B cell (primary cell): Measurements from ENCODE around the gene PCDHGB1. TPM values are rescaled to one million over a fixed set of nuclear protein-coding genes. Genes with fewer than 3 reads are reported as not detected.
"Not testable (repeated sequence)": the region's sequence is repeated elsewhere in the genome, so short reads cannot be mapped to it uniquely, and the experiment has no call there.

Experiments used
- ATAC-seq: fragments of 200-7000 bp; cut with Tn5 transposase; one replicate; pipeline ENCODE4 v1.10.0; 2021; ENCODE audit warnings: low read depth, mild to moderate bottlenecking, moderate number of reproducible peaks, moderate library complexity
- CTCF ChIA-PET: fragments of 350-600 bp; sonication (Branson Sonifier 250); formaldehyde crosslinking; loops from one replicate; lab custom pipeline; 2021; ENCODE audit warnings: antibody characterized with exemption, inconsistent platforms; lab: Charles Lee
- POLR2A ChIA-PET: fragments of 350-600 bp; sonication (Branson Sonifier 250); formaldehyde crosslinking; loops from one replicate; lab custom pipeline; 2021; ENCODE audit warnings: antibody characterized with exemption; lab: Charles Lee
- DNase-seq: peaks from one replicate; pipeline ENCODE4 v3.0.0; 2013
- H2AFZ ChIP-seq: 2 replicates; pipeline ENCODE4 v1.6.1; 2012; ENCODE audit warnings: mild to moderate bottlenecking, low read depth, low read length; ENCODE audit not compliant: insufficient read depth, poor library complexity, severe bottlenecking
- H3K27ac ChIP-seq, 2 donors: 1 replicate in 1 of 2; 2 replicates in 1 of 2; pipeline ENCODE4 v1.5.1; 2012 to 2013; ENCODE audit warnings: low read length in 2 of 2, mild to moderate bottlenecking in 2 of 2, moderate library complexity in 1 of 2
- H3K27me3 ChIP-seq, 4 experiments: fragments of 200-600 bp in 1 of 4; sonication (generic) in 1 of 4; replicated peaks in 1 of 4; 1 replicate in 2 of 4; 2 replicates in 2 of 4; pipeline versions ENCODE4 v1.6.1 to v1.7.0; 2013 to 2016; ENCODE audit warnings: low read length in 3 of 4, mild to moderate bottlenecking in 2 of 4, mixed read lengths in 1 of 4, moderate library complexity in 1 of 4; ENCODE audit not compliant: insufficient read depth in 4 of 4, control insufficient read depth in 3 of 4; ENCODE audit errors: control extremely low read depth in 1 of 4
- H3K36me3 ChIP-seq, 2 experiments: replicated peaks in 1 of 2; 1 replicate in 1 of 2; 2 replicates in 1 of 2; pipeline versions ENCODE4 v1.6.1 to v1.7.1; 2013; ENCODE audit warnings: low read length in 1 of 2; ENCODE audit not compliant: insufficient read depth in 2 of 2, control insufficient read depth in 1 of 2; ENCODE audit errors: control extremely low read depth in 1 of 2, extremely low read depth in 1 of 2
- H3K4me1 ChIP-seq, 2 donors: fragments of 200-600 bp in 1 of 2; sonication (generic) in 1 of 2; 1 replicate in 1 of 2; 2 replicates in 1 of 2; pipeline versions ENCODE4 v1.5.1 to v1.6.1; 2013 to 2017; ENCODE audit warnings: low read length in 2 of 2; ENCODE audit not compliant: control insufficient read depth in 2 of 2, insufficient read depth in 2 of 2
- H3K4me2 ChIP-seq: replicated peaks from 2 replicates; pipeline ENCODE3; 2012; ENCODE audit warnings: mild to moderate bottlenecking, low read depth, low read length; ENCODE audit not compliant: poor library complexity, severe bottlenecking
- H3K4me3 ChIP-seq, 5 experiments: fragments of 200-600 bp in 1 of 5; sonication (generic) in 1 of 5; 1 replicate in 3 of 5; 2 replicates in 2 of 5; pipeline versions ENCODE4 v1.5.1 to v1.7.0; 2011 to 2016; ENCODE audit warnings: low read length in 4 of 5, mild to moderate bottlenecking in 4 of 5, low read depth in 2 of 5, control low read depth in 1 of 5, moderate library complexity in 1 of 5; ENCODE audit not compliant: insufficient read depth in 1 of 5; ENCODE audit errors: control extremely low read depth in 1 of 5, extremely low read depth in 1 of 5
- H3K79me2 ChIP-seq: fragments of 200-600 bp; sonication (generic); one replicate; pipeline ENCODE4 v1.6.0; 2016; ENCODE audit warnings: low read length; ENCODE audit not compliant: control insufficient read depth, insufficient read depth
- H3K9ac ChIP-seq: fragments of 200-600 bp; sonication (generic); 2 replicates; pipeline ENCODE4 v1.6.1; 2017; ENCODE audit warnings: mild to moderate bottlenecking, low read length, moderate library complexity
- H3K9me3 ChIP-seq, 3 donors: one replicate each; pipeline versions ENCODE4 v1.6.1 to v1.7.1; 2013; ENCODE audit warnings: low read length in 2 of 3; ENCODE audit not compliant: control insufficient read depth in 2 of 3, insufficient read depth in 1 of 3; ENCODE audit errors: control extremely low read depth in 1 of 3
- H4K20me1 ChIP-seq: 2 replicates; pipeline ENCODE4 v1.6.0; 2012; ENCODE audit warnings: mild to moderate bottlenecking, low read length; ENCODE audit not compliant: insufficient read depth, control insufficient read depth, poor library complexity, severe bottlenecking
- H3K27ac Mint-ChIP-seq: one replicate; pipeline ENCODE4 v1.8.0; 2021; ENCODE audit warnings: mixed read lengths
- H3K27me3 Mint-ChIP-seq: one replicate; pipeline ENCODE4 v1.8.0; 2021; ENCODE audit warnings: mixed read lengths
- H3K4me1 Mint-ChIP-seq: one replicate; pipeline ENCODE4 v1.8.0; 2021; ENCODE audit warnings: mixed read lengths
- H3K4me3 Mint-ChIP-seq: one replicate; pipeline ENCODE4 v1.8.0; 2021; ENCODE audit warnings: mixed read lengths
- H3K9me3 Mint-ChIP-seq: one replicate; pipeline ENCODE4 v1.8.0; 2022; ENCODE audit warnings: mixed read lengths; ENCODE audit not compliant: insufficient read depth
- EZH2 ChIP-seq: IDR thresholded peaks from 2 replicates; pipeline ENCODE4 v1.6.1; 2012; ENCODE audit warnings: borderline replicate concordance, low read depth, mild to moderate bottlenecking, moderate library complexity, low read length; ENCODE audit not compliant: insufficient read depth, poor library complexity, severe bottlenecking
- WGBS: methylation state at CpG from one replicate; pipeline ENCODE4 v1.1.5; 2013; ENCODE audit warnings: missing lambda C conversion rate; ENCODE audit not compliant: insufficient coverage; 5-methylcytosine and 5-hydroxymethylcytosine counted together
- intact Hi-C: fragments of 100-400 bp; cut with micrococcal nuclease; formaldehyde crosslinking; loops from one replicate; pipeline ENCODE4 v1.10.0; 2022
- polyA plus RNA-seq: library from polyadenylated mRNA; depleted of rRNA; stranded (reverse); fragments of >200 nt; gene quantifications from 2 replicates; pipeline ENCODE4 v1.2.3, GENCODE V29; 2012
- total RNA-seq, 2 donors: library from RNA; stranded (reverse); fragments of 120-200 nt in 1 of 2; gene quantifications; 1 replicate in 1 of 2; 2 replicates in 1 of 2; pipeline versions ENCODE4 v1.2.3 to v1.2.4, GENCODE V29; 2013 to 2022
- TF ChIP-seq, protein P1 (sequence below): fragments of 200-600 bp; IDR thresholded peaks from one replicate; pipeline ENCODE4 v1.8.0; 2022; ENCODE audit warnings: antibody characterized with exemption, mild to moderate bottlenecking

Gene PCDHGB1
- total and polyA plus RNA-seq, 2 donors (not counting 1 experiment from before 2014, with no cell fraction given) = 0.10 to 0.69 TPM

DNA sequence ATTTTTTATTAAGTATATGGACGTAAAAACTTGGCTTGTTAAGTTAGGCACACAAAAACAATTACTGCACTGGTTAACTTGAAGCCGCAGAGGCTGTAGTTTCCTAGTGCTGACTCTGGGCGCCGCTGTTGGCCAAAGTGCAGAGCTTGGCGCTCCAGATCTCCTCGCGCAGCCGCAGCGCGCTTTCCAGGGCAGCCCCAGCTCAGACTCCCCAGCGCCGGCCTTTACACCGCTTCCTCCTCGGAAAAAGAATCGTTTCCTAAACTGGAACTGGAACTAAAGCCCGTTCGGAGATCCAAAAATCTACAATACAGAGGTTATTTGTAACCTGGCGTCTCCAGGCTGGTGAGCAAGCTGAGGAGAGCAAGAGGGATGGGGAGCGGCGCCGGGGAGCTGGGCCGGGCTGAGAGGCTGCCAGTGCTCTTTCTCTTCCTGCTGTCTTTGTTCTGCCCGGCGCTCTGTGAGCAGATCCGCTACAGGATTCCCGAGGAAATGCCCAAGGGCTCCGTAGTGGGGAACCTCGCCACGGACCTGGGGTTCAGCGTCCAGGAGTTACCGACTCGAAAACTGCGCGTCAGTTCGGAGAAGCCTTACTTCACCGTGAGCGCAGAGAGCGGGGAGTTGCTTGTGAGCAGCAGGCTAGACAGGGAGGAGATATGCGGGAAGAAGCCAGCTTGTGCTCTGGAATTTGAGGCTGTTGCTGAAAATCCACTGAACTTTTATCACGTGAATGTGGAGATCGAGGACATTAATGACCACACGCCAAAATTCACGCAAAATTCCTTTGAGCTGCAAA lies 48.1 kb downstream of the PCDHGB1 start, which contains the start of gene PCDHGB5:
TSS of gene PCDHGB5 (plus strand) at position 192 of the 796 bp plus-strand sequence. CDS start at position 373, 181 bp downstream.
- H3K4me2 ChIP-seq, H3K79me2 ChIP-seq, H3K4me1 ChIP-seq, H3K4me1 Mint-ChIP-seq, H4K20me1 ChIP-seq, H3K27ac ChIP-seq, H3K27ac Mint-ChIP-seq, H3K9ac ChIP-seq, H3K36me3 ChIP-seq, intact Hi-C loops, POLR2A ChIA-PET, H2AFZ ChIP-seq: not testable (repeated sequence)
- peak; percentile 87 for ATAC-seq
- DNase-seq = peak; percentile 43
- Mint-ChIP-seq H3K9me3 (peaks cover 15% of the 10 kb centered on the region), H3K4me3 (peak within 1 kb of the TSS; percentile 73), H3K27me3 (peaks cover 49% of the 10 kb centered on the region)
- CTCF ChIA-PET = interaction anchor here (0.6 to 1.8 kb wide), 6 partner anchors 16 to 1201 kb away, joined by 3 to 7 read pairs (median 4); partner anchors contain the start of gene PCDHGA12
- TF ChIP-seq, protein P1, sequence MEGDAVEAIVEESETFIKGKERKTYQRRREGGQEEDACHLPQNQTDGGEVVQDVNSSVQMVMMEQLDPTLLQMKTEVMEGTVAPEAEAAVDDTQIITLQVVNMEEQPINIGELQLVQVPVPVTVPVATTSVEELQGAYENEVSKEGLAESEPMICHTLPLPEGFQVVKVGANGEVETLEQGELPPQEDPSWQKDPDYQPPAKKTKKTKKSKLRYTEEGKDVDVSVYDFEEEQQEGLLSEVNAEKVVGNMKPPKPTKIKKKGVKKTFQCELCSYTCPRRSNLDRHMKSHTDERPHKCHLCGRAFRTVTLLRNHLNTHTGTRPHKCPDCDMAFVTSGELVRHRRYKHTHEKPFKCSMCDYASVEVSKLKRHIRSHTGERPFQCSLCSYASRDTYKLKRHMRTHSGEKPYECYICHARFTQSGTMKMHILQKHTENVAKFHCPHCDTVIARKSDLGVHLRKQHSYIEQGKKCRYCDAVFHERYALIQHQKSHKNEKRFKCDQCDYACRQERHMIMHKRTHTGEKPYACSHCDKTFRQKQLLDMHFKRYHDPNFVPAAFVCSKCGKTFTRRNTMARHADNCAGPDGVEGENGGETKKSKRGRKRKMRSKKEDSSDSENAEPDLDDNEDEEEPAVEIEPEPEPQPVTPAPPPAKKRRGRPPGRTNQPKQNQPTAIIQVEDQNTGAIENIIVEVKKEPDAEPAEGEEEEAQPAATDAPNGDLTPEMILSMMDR = peak; percentile 35
- H3K9me3 ChIP-seq = peaks cover 0 to 52% (median 29%) of the 10 kb centered on the region in 3 donors
- 16% methylated on average over 15 of the region's 43 CpGs for WGBS
- H3K4me3 ChIP-seq = peak within 1 kb of the TSS in 1 of 5 experiments; percentile 36
- H3K27me3 ChIP-seq = peaks cover 0 to 52% (median 35%) of the 10 kb centered on the region in 4 experiments

DNA sequence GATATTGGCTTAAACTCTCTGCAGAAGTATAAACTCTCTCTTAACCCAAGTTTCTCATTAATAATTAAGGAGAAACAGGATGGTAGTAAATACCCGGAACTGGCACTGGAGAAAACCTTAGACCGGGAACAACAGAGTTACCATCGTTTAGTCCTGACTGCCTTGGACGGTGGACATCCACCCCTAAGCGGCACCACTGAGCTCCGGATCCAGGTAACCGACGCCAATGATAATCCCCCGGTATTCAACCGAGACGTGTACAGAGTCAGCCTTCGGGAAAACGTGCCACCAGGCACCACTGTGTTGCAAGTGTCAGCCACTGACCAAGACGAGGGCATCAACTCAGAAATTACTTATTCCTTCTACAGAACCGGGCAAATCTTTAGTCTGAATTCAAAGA lies 48.7 kb downstream of the PCDHGB1 start:
- H3K4me1 Mint-ChIP-seq = peaks cover 2% of the 10 kb centered on the region
- no peaks in the 10 kb centered on the region for H3K4me1 ChIP-seq
- WGBS = 31% methylated on average over 13 of the region's 15 CpGs
- ChIA-PET CTCF (interaction anchor here (1.6 to 1.8 kb wide), 2 partner anchors 15 to 165 kb away, joined by 5 to 7 read pairs; no protein-coding TSS in a partner anchor), POLR2A (no interaction called here)
- H3K36me3 ChIP-seq = no peaks in the 10 kb centered on the region
- H3K9me3 ChIP-seq = peaks cover 0 to 52% (median 26%) of the 10 kb centered on the region in 3 donors
- no peaks in the 10 kb centered on the region for H4K20me1 ChIP-seq
- no peak overlapping the region for H3K4me2 ChIP-seq
- ATAC-seq = no peak
- intact Hi-C loops = no loop called here
- H2AFZ ChIP-seq = no peak overlapping the region
- H3K27ac Mint-ChIP-seq = no peak overlapping the region
- H3K4me3 ChIP-seq = no peak overlapping the region
- TF ChIP-seq EZH2 = no peak
- TF ChIP-seq, protein P1 = no peak
- H3K9ac ChIP-seq = no peak overlapping the region
- H3K9me3 Mint-ChIP-seq = peaks cover 12% of the 10 kb centered on the region
- H3K79me2 ChIP-seq = no peaks in the 10 kb centered on the region
- no peak overlapping the region for H3K27ac ChIP-seq
- H3K27me3 ChIP-seq = peaks cover 0 to 50% (median 34%) of the 10 kb centered on the region in 4 experiments
- no peak for DNase-seq
- H3K27me3 Mint-ChIP-seq = peaks cover 51% of the 10 kb centered on the region
- H3K4me3 Mint-ChIP-seq = no peak overlapping the region
